NCI-H1417 (cell line): Measurements from ENCODE around the gene BRAP.
"Not testable (repeated sequence)": the region's sequence is repeated elsewhere in the genome, so short reads cannot be mapped to it uniquely, and the experiment has no call there.

Experiments used
- DNase-seq, 3 experiments: peaks; one replicate each; lab custom pipeline; 2025; lab: John Stamatoyannopoulos, UW

BRAP gene

GRCh38 chr12:111607239-111607638 is 78.5 kb downstream of the BRAP start:
- no peak for DNase-seq

- no peak for DNase-seq
Measured at GRCh38 chr12:111606767-111607230, 79.0 kb downstream of the BRAP start.

GRCh38 chr12:111605911-111606766 is 79.6 kb downstream of the BRAP start:
- no peak for DNase-seq

GRCh38 chr12:111602857-111603256 is 82.9 kb downstream of the BRAP start:
- not testable (repeated sequence) for DNase-seq

- no peak for DNase-seq
Measured at GRCh38 chr12:111602348-111602747, 83.4 kb downstream of the BRAP start.

GRCh38 chr12:111600986-111601385 is 84.8 kb downstream of the BRAP start:
- not testable (repeated sequence) for DNase-seq

- no peak for DNase-seq
Measured at GRCh38 chr12:111600205-111600642, 85.5 kb downstream of the BRAP start.

GRCh38 chr12:111599453-111600204 is 86.1 kb downstream of the BRAP start:
- peak; percentile 89 to 98 (median 95) for DNase-seq

GRCh38 chr12:111598637-111599452 is 86.9 kb downstream of the BRAP start, which contains the start of gene ATXN2:
Gene ATXN2 (minus strand): TSS chr12:111599315. CDS start chr12:111599034, 281 bp downstream.
- peak in 2 of 3 experiments; percentile 80 to 98 for DNase-seq

GRCh38 chr12:111597831-111598636 is 87.7 kb downstream of the BRAP start:
- peak; percentile 34 to 80 (median 78) for DNase-seq

- DNase-seq, result peak; percentile 68 to 79 (median 71)
Measured at GRCh38 chr12:111596985-111597830, 88.5 kb downstream of the BRAP start.

GRCh38 chr12:111595341-111595835 is 90.4 kb downstream of the BRAP start:
- DNase-seq, result not testable (repeated sequence)
